HepG2 (cell line): ENCODE data around the gene TSPAN9. TPM values are rescaled to one million over a fixed set of nuclear protein-coding genes. Genes with fewer than 3 reads are reported as not detected.

Source experiments
- ATAC-seq: fragments of 200-7000 bp; cut with Tn5 transposase; 3 replicates; pipeline ENCODE4 v1.9.1; 2020; ENCODE audit warnings: mild to moderate bottlenecking, moderate library complexity
- BruUV-seq: library from RNA; stranded (reverse); fragments of 400-500 nt; replicated peaks from 2 replicates; lab custom pipeline; 2021; lab: Mats Ljungman, UMichigan
- CTCF ChIA-PET: fragments of 300-600 bp; formaldehyde crosslinking; extraction: SDS; loops from one replicate; lab custom pipeline; 2021; ENCODE audit warnings: low total read pairs, inconsistent platforms, low intra/inter-chr PET ratio; lab: Yijun Ruan, JAX
- POLR2A ChIA-PET: fragments of 350-600 bp; sonication (Branson Sonifier 250); formaldehyde crosslinking; loops from one replicate; lab custom pipeline; 2020; ENCODE audit warnings: antibody characterized with exemption, inconsistent platforms; lab: Yijun Ruan, JAX
- DNase-seq: peaks from one replicate; pipeline ENCODE4 v3.0.0-alpha.2; 2015; ENCODE audit warnings: low spot score
- FAIRE-seq: peaks from 3 replicates; lab custom pipeline; 2011; peaks lifted over from hg19 to GRCh38; lab: Jason Lieb, UNC
- H2AFZ ChIP-seq: one replicate; pipeline ENCODE4 v1.6.1; 2011; ENCODE audit warnings: low read length, inconsistent platforms
- H3K27ac ChIP-seq: fragments of 300-600 bp; 3 replicates; pipeline ENCODE4 v1.8.0; 2011; ENCODE audit warnings: mixed run types, mild to moderate bottlenecking, mixed read lengths, low read length, inconsistent platforms; ENCODE audit not compliant: insufficient read depth; ENCODE audit errors: extremely low read length
- H3K27me3 ChIP-seq, 2 experiments: fragments of 200-600 bp in 1 of 2; 2 replicates in 1 of 2; 3 replicates in 1 of 2; pipeline versions ENCODE4 v1.6.0 to v1.8.0; 2011; ENCODE audit warnings: low read length in 2 of 2, mild to moderate bottlenecking in 2 of 2, moderate library complexity in 2 of 2, inconsistent platforms in 1 of 2; ENCODE audit not compliant: insufficient read depth in 2 of 2, control insufficient read depth in 1 of 2
- H3K36me3 ChIP-seq, 2 experiments: fragments of 200-600 bp in 1 of 2; replicated peaks in 1 of 2; 2 replicates in 1 of 2; 3 replicates in 1 of 2; pipeline versions ENCODE4 v1.5.1 to v1.8.0; 2011; ENCODE audit warnings: low read length in 2 of 2, inconsistent platforms in 1 of 2; ENCODE audit not compliant: insufficient read depth in 2 of 2, control insufficient read depth in 1 of 2
- H3K4me1 ChIP-seq: 2 replicates; pipeline ENCODE4 v1.5.1; 2012; ENCODE audit warnings: low read length, inconsistent platforms; ENCODE audit not compliant: insufficient read depth
- H3K4me2 ChIP-seq: 2 replicates; pipeline ENCODE4 v1.6.0; 2011; ENCODE audit warnings: low read depth, low read length, inconsistent platforms
- H3K4me3 ChIP-seq, 3 experiments: fragments of 200-600 bp in 1 of 3; sonication (generic), shearing (Covaris generic) in 1 of 3; replicated peaks in 1 of 3; 2 replicates each; pipeline ENCODE4 v1.5.1; 2011 to 2016; ENCODE audit warnings: low read length in 3 of 3, inconsistent platforms in 2 of 3, low read depth in 2 of 3, mild to moderate bottlenecking in 2 of 3, control low read depth in 1 of 3, mixed read lengths in 1 of 3; ENCODE audit not compliant: insufficient read depth in 1 of 3
- H3K79me2 ChIP-seq: one replicate; pipeline ENCODE4 v1.6.1; 2011; ENCODE audit warnings: low read length, inconsistent platforms; ENCODE audit not compliant: insufficient read depth
- H3K9ac ChIP-seq: 2 replicates; pipeline ENCODE4 v1.6.0; 2011; ENCODE audit warnings: mild to moderate bottlenecking, low read depth, low read length, inconsistent platforms; ENCODE audit not compliant: insufficient read depth
- H3K9me3 ChIP-seq: 2 replicates; pipeline ENCODE4 v1.5.1; 2012; ENCODE audit warnings: mild to moderate bottlenecking, low read length
- H4K20me1 ChIP-seq: 2 replicates; pipeline ENCODE4 v1.6.0; 2011; ENCODE audit warnings: inconsistent platforms, mild to moderate bottlenecking, low read length, moderate library complexity; ENCODE audit not compliant: insufficient read depth
- ATF7-NPFF ChIP-seq: sonication (generic); formaldehyde crosslinking; IDR thresholded peaks from 2 replicates; pipeline ENCODE4 v1.8.1; 2023; ENCODE audit warnings: mild to moderate bottlenecking, low read depth, missing genetic modification reagents, moderate library complexity
- GTF3A ChIP-seq: sonication (generic); formaldehyde crosslinking; conservative IDR thresholded peaks from 2 replicates; pipeline ENCODE4 v1.4.0; 2020; ENCODE audit warnings: mild to moderate bottlenecking, missing genetic modification reagents
- HMGA1 ChIP-seq: sonication (generic); formaldehyde crosslinking; conservative IDR thresholded peaks from 2 replicates; pipeline ENCODE4 v1.4.0; 2020; ENCODE audit warnings: missing genetic modification reagents
- KAT2B ChIP-seq: fragments of 150-350 bp; IDR thresholded peaks from 2 replicates; pipeline ENCODE4 v1.6.1; 2014; ENCODE audit warnings: low read depth, low read length, borderline replicate concordance
- KDM1A ChIP-seq: IDR thresholded peaks from 2 replicates; pipeline ENCODE4 v1.6.1; 2016; ENCODE audit warnings: missing compliant biosample characterization
- NFYB ChIP-seq: sonication (generic); formaldehyde crosslinking; IDR thresholded peaks from 2 replicates; pipeline ENCODE4 v1.4.0; 2020; ENCODE audit warnings: missing genetic modification reagents
- NONO ChIP-seq, 2 experiments: fragments of 450-650 bp in 1 of 2; sonication (generic) in 1 of 2; formaldehyde crosslinking in 1 of 2; IDR thresholded peaks in 1 of 2; conservative IDR thresholded peaks in 1 of 2; 2 replicates each; pipeline versions ENCODE4 v1.6.1 to v1.8.0; 2017 to 2022; ENCODE audit warnings: mild to moderate bottlenecking in 1 of 2, missing genetic modification reagents in 1 of 2, moderate library complexity in 1 of 2
- NR1H2 ChIP-seq: sonication (generic); formaldehyde crosslinking; IDR thresholded peaks from 2 replicates; pipeline ENCODE4 v1.8.1; 2022; ENCODE audit warnings: low read depth, missing genetic modification reagents, borderline replicate concordance
- PLRG1 ChIP-seq: fragments of 450-650 bp; conservative IDR thresholded peaks from 2 replicates; pipeline ENCODE4 v1.6.1; 2016
- SATB2 ChIP-seq: sonication (generic); formaldehyde crosslinking; IDR thresholded peaks from 2 replicates; pipeline ENCODE4 v1.5.0; 2020; ENCODE audit warnings: missing genetic modification reagents
- SMARCC2 ChIP-seq: fragments of 450-650 bp; IDR thresholded peaks from 2 replicates; pipeline ENCODE4 v1.6.1; 2017; ENCODE audit warnings: antibody characterized with exemption, mild to moderate bottlenecking
- TMF1 ChIP-seq: sonication (generic); formaldehyde crosslinking; IDR thresholded peaks from 2 replicates; pipeline ENCODE4 v1.8.1; 2022; ENCODE audit warnings: low read depth, missing genetic modification reagents
- ZNF446 ChIP-seq: sonication (generic); formaldehyde crosslinking; IDR thresholded peaks from 2 replicates; pipeline ENCODE4 v1.5.0; 2020; ENCODE audit warnings: mild to moderate bottlenecking, missing genetic modification reagents
- ZNF547 ChIP-seq: sonication (generic); formaldehyde crosslinking; IDR thresholded peaks from 2 replicates; pipeline ENCODE4 v1.5.1; 2020; ENCODE audit warnings: mild to moderate bottlenecking, missing genetic modification reagents
- ZNF841 ChIP-seq: sonication (generic); formaldehyde crosslinking; IDR thresholded peaks from 2 replicates; pipeline ENCODE4 v1.8.1; 2023; ENCODE audit warnings: missing genetic modification reagents, borderline replicate concordance
- WGBS: methylation state at CpG from one replicate; pipeline ENCODE4 v1.1.6; 2017; ENCODE audit warnings: low lambda C conversion rate; 5-methylcytosine and 5-hydroxymethylcytosine counted together
- in situ Hi-C: cut with HindIII; loops from 2 replicates; pipeline ENCODE4 v1.10.0; 2017; ENCODE audit warnings: low pct_unique_long_range_greater_than_20kb; ENCODE audit not compliant: extremely low pct_ligation_motif_present
- intact Hi-C: fragments of 100-400 bp; cut with micrococcal nuclease; formaldehyde crosslinking; loops from one replicate; pipeline ENCODE4 v1.10.0; 2022; ENCODE audit not compliant: unreplicated experiment
- polyA plus RNA-seq, 8 experiments: library from polyadenylated mRNA; depleted of rRNA in 3 of 8; stranded (reverse) in 7 of 8; unstranded in 1 of 8; fragments of >200 nt; fragmentation: Illumina TruSeq in 4 of 8; extraction: Trizol in 4 of 8; gene quantifications; 2 replicates each; pipeline versions ENCODE4 v1.2.1 to v1.2.3, GENCODE V29; 2011 to 2016; ENCODE audit warnings: low read depth in 4 of 8, missing spikeins in 1 of 8, mixed read lengths in 1 of 8; ENCODE audit not compliant: insufficient read depth in 1 of 8
- total RNA-seq, 5 experiments: library from RNA; depleted of rRNA; stranded (reverse); fragments of >200 nt; fragmentation: Illumina TruSeq; extraction: Trizol; gene quantifications; 2 replicates each; pipeline ENCODE4 v1.2.3, GENCODE V29; 2016; ENCODE audit warnings: low read depth in 1 of 5
- TF ChIP-seq, protein P1 (sequence below): sonication (generic); formaldehyde crosslinking; IDR thresholded peaks from 2 replicates; pipeline ENCODE4 v1.4.0; 2020; ENCODE audit warnings: mild to moderate bottlenecking, low read depth, missing genetic modification reagents
- TF ChIP-seq, protein P2 (sequence below): sonication (generic); formaldehyde crosslinking; IDR thresholded peaks from 2 replicates; pipeline ENCODE4 v1.4.0; 2020; ENCODE audit warnings: missing genetic modification reagents, borderline replicate concordance
- TF ChIP-seq, protein P3 (sequence below): sonication (generic); formaldehyde crosslinking; conservative IDR thresholded peaks from 2 replicates; pipeline ENCODE4 v1.8.1; 2023; ENCODE audit warnings: missing genetic modification reagents

The TSPAN9 gene
- total and polyA plus RNA-seq, 2 of the 13 experiments (the other 11 are each of a cell fraction or from before 2014, with no cell fraction given) = 18.1 to 42.3 TPM

DNA sequence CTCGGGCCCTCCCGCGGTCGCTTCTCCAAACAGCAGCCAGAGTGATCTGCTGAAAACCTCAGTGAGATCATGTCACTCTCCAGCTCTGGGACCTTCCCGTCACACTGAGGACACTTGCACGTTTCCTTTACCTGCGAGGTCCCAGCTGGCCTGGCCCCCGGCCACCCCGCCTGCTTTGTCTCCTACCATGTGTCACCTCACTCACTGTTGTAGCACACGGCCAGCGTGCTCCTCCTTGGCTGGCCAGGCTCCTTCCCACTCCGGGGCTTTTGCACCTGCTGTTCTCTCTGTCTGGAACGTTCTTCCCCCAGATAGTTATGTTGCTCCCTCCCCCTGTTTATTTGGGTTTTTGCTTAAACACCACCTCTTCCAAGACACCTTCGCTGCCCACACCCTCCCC, 199.0 kb downstream of the TSPAN9 start (continued):
- TF ChIP-seq NONO (IDR thresholded peaks at IDR 0.05) (no peak), NONO (CRISPR knock-in tag; conservative IDR thresholded peaks at IDR 0.05) (no peak), GTF3A (CRISPR knock-in tag) (no peak), ZNF446 (CRISPR knock-in tag) (no peak), SATB2 (CRISPR knock-in tag) (no peak)
- TF ChIP-seq, protein P1, sequence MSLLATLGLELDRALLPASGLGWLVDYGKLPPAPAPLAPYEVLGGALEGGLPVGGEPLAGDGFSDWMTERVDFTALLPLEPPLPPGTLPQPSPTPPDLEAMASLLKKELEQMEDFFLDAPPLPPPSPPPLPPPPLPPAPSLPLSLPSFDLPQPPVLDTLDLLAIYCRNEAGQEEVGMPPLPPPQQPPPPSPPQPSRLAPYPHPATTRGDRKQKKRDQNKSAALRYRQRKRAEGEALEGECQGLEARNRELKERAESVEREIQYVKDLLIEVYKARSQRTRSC = no peak

DNA sequence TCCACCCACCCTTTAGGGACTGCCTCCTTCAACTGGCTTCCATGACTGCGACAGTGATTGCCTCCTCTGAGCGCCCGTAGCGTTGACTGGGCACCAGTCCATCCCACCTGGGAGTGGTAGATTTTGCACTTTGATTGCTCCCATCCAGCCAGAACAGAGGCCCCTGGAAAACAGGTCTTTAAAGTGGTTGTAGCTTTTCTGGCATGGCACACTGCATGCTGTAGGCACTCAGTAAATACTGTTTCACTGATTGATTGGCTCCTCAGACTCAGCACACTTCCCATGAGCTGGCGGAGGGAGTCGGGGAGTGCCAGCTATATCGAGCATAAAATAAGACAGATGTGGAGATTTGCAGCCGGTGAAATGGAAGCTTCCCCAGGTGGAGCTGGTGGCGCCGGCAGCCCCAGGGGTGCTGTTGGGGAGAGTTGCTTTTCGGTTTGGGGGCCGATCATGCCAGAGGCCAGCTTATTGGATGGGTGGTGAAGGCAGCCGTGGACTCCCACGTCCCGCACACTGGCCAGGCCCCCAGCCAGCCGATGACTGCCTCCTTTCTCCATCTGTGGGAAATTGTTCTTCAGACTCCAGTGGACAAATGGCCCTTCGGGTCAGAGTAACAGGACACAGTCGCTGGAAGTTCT, 200.2 kb downstream of the TSPAN9 start:
- POLR2A ChIA-PET = no interaction called here
- CTCF ChIA-PET = interaction anchor here (2.7 kb wide), 1 partner anchor 142 kb away, joined by 28 read pairs; no protein-coding TSS in a partner anchor
- no peak overlapping the region for H3K4me3 ChIP-seq
- ATAC-seq (no peak), DNase-seq (no peak), FAIRE-seq (no peak)
- no peaks in the 10 kb centered on the region for H3K79me2 ChIP-seq
- H3K27me3 ChIP-seq = no peaks in the 10 kb centered on the region
- no peaks in the 10 kb centered on the region for H3K9me3 ChIP-seq
- no peak overlapping the region for H2AFZ ChIP-seq
- H3K4me1 ChIP-seq = no peaks in the 10 kb centered on the region
- in situ Hi-C loops (loop anchor here (10.0 kb wide), 1 partner anchor 203 kb away; the partner anchor contains the start of gene TSPAN9), intact Hi-C loops (no loop called here)
- BruUV-seq = no TSS peak
- H4K20me1 ChIP-seq = peaks cover 17% of the 10 kb centered on the region; the same call in 1 of the 2 replicates
- H3K36me3 ChIP-seq = peaks cover 5 to 24% of the 10 kb centered on the region in 2 experiments; a peak in 3 of 5 replicates
- no peak overlapping the region for H3K4me2 ChIP-seq
- no peak overlapping the region for H3K9ac ChIP-seq
- H3K27ac ChIP-seq = no peak overlapping the region
- 96% methylated on average over 15 of the region's 18 CpGs for WGBS
- no peak for TF ChIP-seq NFYB (CRISPR knock-in tag)
- no peak for TF ChIP-seq KDM1A (CRISPR knock-in tag)
- TF ChIP-seq TMF1 (CRISPR knock-in tag) = no peak
- TF ChIP-seq PLRG1 = no peak
- TF ChIP-seq ZNF547 (CRISPR knock-in tag) = no peak
- no peak for TF ChIP-seq ZNF841 (CRISPR knock-in tag)
- TF ChIP-seq ATF7-NPFF (CRISPR knock-in tag) = no peak
- TF ChIP-seq SMARCC2 = no peak
- TF ChIP-seq, protein P2, sequence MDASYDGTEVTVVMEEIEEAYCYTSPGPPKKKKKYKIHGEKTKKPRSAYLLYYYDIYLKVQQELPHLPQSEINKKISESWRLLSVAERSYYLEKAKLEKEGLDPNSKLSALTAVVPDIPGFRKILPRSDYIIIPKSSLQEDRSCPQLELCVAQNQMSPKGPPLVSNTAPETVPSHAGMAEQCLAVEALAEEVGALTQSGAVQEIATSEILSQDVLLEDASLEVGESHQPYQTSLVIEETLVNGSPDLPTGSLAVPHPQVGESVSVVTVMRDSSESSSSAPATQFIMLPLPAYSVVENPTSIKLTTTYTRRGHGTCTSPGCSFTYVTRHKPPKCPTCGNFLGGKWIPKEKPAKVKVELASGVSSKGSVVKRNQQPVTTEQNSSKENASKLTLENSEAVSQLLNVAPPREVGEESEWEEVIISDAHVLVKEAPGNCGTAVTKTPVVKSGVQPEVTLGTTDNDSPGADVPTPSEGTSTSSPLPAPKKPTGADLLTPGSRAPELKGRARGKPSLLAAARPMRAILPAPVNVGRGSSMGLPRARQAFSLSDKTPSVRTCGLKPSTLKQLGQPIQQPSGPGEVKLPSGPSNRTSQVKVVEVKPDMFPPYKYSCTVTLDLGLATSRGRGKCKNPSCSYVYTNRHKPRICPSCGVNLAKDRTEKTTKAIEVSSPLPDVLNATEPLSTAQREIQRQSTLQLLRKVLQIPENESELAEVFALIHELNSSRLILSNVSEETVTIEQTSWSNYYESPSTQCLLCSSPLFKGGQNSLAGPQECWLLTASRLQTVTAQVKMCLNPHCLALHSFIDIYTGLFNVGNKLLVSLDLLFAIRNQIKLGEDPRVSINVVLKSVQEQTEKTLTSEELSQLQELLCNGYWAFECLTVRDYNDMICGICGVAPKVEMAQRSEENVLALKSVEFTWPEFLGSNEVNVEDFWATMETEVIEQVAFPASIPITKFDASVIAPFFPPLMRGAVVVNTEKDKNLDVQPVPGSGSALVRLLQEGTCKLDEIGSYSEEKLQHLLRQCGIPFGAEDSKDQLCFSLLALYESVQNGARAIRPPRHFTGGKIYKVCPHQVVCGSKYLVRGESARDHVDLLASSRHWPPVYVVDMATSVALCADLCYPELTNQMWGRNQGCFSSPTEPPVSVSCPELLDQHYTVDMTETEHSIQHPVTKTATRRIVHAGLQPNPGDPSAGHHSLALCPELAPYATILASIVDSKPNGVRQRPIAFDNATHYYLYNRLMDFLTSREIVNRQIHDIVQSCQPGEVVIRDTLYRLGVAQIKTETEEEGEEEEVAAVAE (CRISPR knock-in tag) = no peak
- TF ChIP-seq HMGA1 (CRISPR knock-in tag) = no peak
- no peak for TF ChIP-seq NR1H2
- no peak for TF ChIP-seq KAT2B
- TF ChIP-seq, protein P3, sequence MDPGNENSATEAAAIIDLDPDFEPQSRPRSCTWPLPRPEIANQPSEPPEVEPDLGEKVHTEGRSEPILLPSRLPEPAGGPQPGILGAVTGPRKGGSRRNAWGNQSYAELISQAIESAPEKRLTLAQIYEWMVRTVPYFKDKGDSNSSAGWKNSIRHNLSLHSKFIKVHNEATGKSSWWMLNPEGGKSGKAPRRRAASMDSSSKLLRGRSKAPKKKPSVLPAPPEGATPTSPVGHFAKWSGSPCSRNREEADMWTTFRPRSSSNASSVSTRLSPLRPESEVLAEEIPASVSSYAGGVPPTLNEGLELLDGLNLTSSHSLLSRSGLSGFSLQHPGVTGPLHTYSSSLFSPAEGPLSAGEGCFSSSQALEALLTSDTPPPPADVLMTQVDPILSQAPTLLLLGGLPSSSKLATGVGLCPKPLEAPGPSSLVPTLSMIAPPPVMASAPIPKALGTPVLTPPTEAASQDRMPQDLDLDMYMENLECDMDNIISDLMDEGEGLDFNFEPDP = no peak
